ENCODE data around the gene LDLR. TPM values are rescaled to one million over a fixed set of nuclear protein-coding genes. Genes with fewer than 3 reads are reported as not detected.
"Not testable (repeated sequence)": the region's sequence is repeated elsewhere in the genome, so short reads cannot be mapped to it uniquely, and the experiment has no call there.

Gene LDLR
- total RNA-seq, 2 donors from 2014 or later = 53.0 to 66.6 TPM

GRCh38 chr19:11142528-11143171 lies 53.4 kb downstream of the LDLR start:
- H3K36me3 Mint-ChIP-seq = peaks cover 10 to 20% of the 10 kb centered on the region in 2 donors
- peak overlapping the region in 1 of 2 donors; percentile 22 for H3K27ac Mint-ChIP-seq
- DNase-seq (ENCODE audit: low spot score in 2 of 2) = no peak
- H3K9me3 Mint-ChIP-seq = no peaks in the 10 kb centered on the region
- ATAC-seq = peak; percentile 4 to 15

- DNase-seq (ENCODE audit: low spot score in 2 of 2) (no peak), ATAC-seq (no peak)
- Mint-ChIP-seq H3K36me3 (peaks cover 10 to 29% of the 10 kb centered on the region in 2 donors), H3K9me3 (no peaks in the 10 kb centered on the region), H3K27ac (no peak overlapping the region)
Measured at GRCh38 chr19:11145536-11145924, 56.3 kb downstream of the LDLR start.

DNA sequence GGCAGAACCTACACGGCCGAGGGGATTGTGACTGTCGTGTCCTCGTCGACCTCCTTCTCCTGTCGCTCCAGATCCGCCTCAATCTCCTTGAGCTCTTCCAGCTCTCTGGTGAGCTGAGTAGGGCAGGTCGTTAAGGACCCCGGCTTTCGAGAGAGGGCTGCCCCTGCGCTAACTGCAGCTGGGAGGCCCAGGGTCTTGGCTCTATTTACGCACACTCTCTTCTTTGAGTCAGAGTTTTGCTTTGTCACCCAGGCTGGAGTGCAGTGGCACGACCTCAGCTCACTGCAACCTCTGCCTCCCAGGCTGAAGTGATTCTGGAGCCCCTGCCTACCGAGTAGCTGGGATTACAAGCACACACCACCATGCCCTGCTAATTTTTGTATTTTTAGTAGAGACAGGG lies 58.7 kb downstream of the LDLR start:
- H3K27ac Mint-ChIP-seq = no peak overlapping the region
- no peaks in the 10 kb centered on the region for H3K9me3 Mint-ChIP-seq
- DNase-seq (ENCODE audit: low spot score in 2 of 2) (no peak), ATAC-seq (no peak)
- peaks cover 10 to 38% of the 10 kb centered on the region in 2 donors for H3K36me3 Mint-ChIP-seq

- DNase-seq (ENCODE audit: low spot score in 2 of 2) = no peak
- no peak for ATAC-seq
- peaks cover 11 to 44% of the 10 kb centered on the region in 2 donors for H3K36me3 Mint-ChIP-seq
- H3K9me3 Mint-ChIP-seq = no peaks in the 10 kb centered on the region
- H3K27ac Mint-ChIP-seq = peak overlapping the region in 1 of 2 donors; percentile 57
Measured at GRCh38 chr19:11151181-11151580, 61.9 kb downstream of the LDLR start.

GRCh38 chr19:11152318-11153062 lies 63.2 kb downstream of the LDLR start:
- Mint-ChIP-seq H3K36me3 (peaks cover 10 to 35% of the 10 kb centered on the region in 2 donors), H3K27ac (no peak overlapping the region), H3K9me3 (no peaks in the 10 kb centered on the region)
- DNase-seq (ENCODE audit: low spot score in 2 of 2) = no peak
- ATAC-seq = no peak

GRCh38 chr19:11154683-11155047 lies 65.4 kb downstream of the LDLR start:
- no peaks in the 10 kb centered on the region for H3K9me3 Mint-ChIP-seq
- no peak for ATAC-seq
- no peak for DNase-seq (ENCODE audit: low spot score in 2 of 2)
- H3K27ac Mint-ChIP-seq = peak overlapping the region; percentile 22 to 86
- H3K36me3 Mint-ChIP-seq = peaks cover 10 to 25% of the 10 kb centered on the region in 2 donors

GRCh38 chr19:11155373-11156120 lies 66.3 kb downstream of the LDLR start, which contains the start of gene SPC24:
SPC24 (minus strand) TSS chr19:11155782; CDS start chr19:11155776, 6 bp downstream.
- Mint-ChIP-seq H3K36me3 (peaks cover 10 to 25% of the 10 kb centered on the region in 2 donors), H3K9me3 (no peaks in the 10 kb centered on the region), H3K27ac (peak within 1 kb of the TSS; percentile 79 to 86)
- DNase-seq (ENCODE audit: low spot score in 2 of 2) (peak; percentile 93 to 98), ATAC-seq (peak; percentile 98 to 99)

GRCh38 chr19:11159598-11160439 lies 70.6 kb downstream of the LDLR start:
- DNase-seq (ENCODE audit: low spot score in 2 of 2) (no peak), ATAC-seq (no peak)
- peaks cover 2 to 6% of the 10 kb centered on the region in 2 donors for H3K36me3 Mint-ChIP-seq
- H3K27ac Mint-ChIP-seq = no peak overlapping the region
- no peaks in the 10 kb centered on the region for H3K9me3 Mint-ChIP-seq

DNA sequence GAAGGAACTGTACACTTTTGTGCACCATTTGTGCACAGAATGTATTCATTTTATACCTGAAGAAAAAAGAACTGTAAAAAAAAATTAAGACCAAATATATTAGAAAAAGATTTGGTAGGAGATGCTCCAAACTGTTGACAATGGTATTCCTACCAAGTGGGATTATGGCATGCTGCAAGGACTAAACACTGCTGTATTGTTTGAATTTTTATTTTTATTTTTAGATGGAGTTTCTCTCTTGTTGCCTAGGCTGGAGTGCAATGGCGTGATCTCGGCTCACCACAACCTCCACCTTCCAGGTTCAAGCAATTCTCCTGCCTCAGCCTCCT lies 71.1 kb downstream of the LDLR start:
- H3K9me3 Mint-ChIP-seq; H3K36me3 Mint-ChIP-seq; H3K27ac Mint-ChIP-seq; DNase-seq (ENCODE audit: low spot score in 2 of 2); ATAC-seq: not testable (repeated sequence)

GRCh38 chr19:11164296-11164695 lies 75.0 kb downstream of the LDLR start:
- DNase-seq (ENCODE audit: low spot score in 2 of 2) (no peak), ATAC-seq (no peak)
- H3K9me3 Mint-ChIP-seq = no peaks in the 10 kb centered on the region
- H3K27ac Mint-ChIP-seq = no peak overlapping the region
- no peaks in the 10 kb centered on the region for H3K36me3 Mint-ChIP-seq

GRCh38 chr19:11164879-11165406 lies 75.7 kb downstream of the LDLR start:
- DNase-seq (ENCODE audit: low spot score in 2 of 2) (no peak), ATAC-seq (no peak)
- no peaks in the 10 kb centered on the region for H3K9me3 Mint-ChIP-seq
- peak overlapping the region in 1 of 2 donors; percentile 46 for H3K27ac Mint-ChIP-seq
- H3K36me3 Mint-ChIP-seq = no peaks in the 10 kb centered on the region

GRCh38 chr19:11165486-11166030 lies 76.3 kb downstream of the LDLR start:
- Mint-ChIP-seq H3K27ac (no peak overlapping the region), H3K36me3 (no peaks in the 10 kb centered on the region), H3K9me3 (no peaks in the 10 kb centered on the region)
- DNase-seq (ENCODE audit: low spot score in 2 of 2) = no peak
- ATAC-seq = no peak

DNA sequence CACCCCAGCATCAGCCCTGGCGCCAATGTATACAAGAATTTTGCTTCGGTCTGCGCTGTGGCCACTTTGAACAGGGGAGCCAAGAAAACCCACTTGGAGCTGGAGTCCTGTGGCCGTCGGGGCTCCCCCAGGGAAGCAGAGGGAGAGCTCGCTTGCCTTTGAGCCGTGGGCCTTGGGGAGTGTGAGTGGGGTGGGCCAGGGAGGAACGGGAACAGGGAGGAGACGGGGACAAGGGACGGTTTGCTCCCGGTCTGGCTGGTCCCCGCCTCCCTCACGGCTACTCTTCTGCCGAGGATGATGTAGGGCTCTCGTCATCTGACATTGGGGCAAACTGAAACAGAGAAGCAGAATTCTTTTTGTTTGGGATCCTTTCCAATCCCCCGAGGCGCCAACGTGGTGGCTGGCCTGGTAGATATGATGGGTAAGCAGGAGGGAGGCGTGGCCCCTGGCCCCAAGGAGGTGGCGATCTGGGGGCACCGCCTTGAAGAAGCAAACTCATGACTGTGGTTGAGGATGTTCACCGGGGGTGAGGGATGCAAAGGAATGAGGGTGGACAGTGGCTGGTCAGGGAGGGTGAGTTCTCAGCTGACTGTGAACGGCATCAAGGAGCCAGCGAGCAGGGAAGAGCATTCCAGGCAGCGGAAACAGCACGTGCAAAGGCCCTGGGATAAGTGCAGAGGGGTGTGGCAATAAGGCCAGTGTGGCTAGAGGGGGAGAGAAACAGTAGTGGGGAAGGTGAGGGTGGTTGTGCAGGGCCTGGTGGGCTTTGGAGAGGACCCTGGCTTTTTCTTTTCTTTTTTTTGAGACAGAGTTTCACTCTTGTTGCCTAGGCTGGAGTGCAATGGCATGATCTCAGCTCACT lies 77.2 kb downstream of the LDLR start:
- Mint-ChIP-seq H3K9me3 (no peaks in the 10 kb centered on the region), H3K27ac (peak overlapping the region in 1 of 2 donors; percentile 22), H3K36me3 (no peaks in the 10 kb centered on the region)
- ATAC-seq = no peak
- no peak for DNase-seq (ENCODE audit: low spot score in 2 of 2)

- Mint-ChIP-seq H3K36me3 (no peaks in the 10 kb centered on the region), H3K9me3 (no peaks in the 10 kb centered on the region), H3K27ac (no peak overlapping the region)
- ATAC-seq = no peak
- no peak for DNase-seq (ENCODE audit: low spot score in 2 of 2)
Measured at GRCh38 chr19:11168568-11168967, 79.3 kb downstream of the LDLR start.

DNA sequence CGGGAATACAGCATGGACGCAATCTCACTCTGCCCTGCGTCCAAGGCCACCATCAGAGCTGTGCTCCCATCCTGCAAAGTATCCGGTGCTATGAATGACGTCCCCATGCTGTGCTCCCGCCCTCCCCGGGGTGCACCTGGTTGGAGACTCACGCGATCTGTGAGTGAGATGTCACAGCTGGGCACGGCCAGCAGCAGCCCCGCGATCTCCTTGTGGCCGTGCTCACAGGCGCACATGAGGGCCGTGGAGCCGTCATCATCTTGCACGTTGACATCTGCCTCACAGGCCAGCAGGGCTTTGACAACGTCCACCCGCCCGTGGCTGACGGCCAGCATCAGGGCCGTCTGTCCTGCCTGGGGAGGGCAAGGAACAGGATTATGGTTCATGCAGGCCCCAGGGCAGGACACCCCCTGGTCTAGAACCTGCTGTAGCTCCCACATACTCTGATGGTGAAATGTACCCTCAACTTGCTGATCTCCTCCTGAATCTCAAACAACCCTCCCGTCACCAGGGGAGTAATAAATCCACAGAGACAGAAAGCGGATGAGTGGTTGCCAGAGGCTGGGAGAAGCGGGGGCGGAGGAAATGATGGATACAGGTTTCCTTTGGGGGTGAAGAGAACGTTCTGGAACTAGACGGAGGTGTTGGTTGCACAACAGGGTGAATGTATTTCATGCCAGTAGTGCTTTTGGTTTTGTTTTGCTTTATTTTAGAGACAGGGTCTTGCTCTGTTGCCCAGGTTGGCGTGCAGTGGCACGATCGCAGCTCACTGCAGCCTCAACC lies 80.8 kb downstream of the LDLR start:
- no peaks in the 10 kb centered on the region for H3K9me3 Mint-ChIP-seq
- H3K27ac Mint-ChIP-seq = no peak overlapping the region
- no peak for ATAC-seq

More for the DNA sequence above, 80.8 kb downstream of the LDLR start:
- H3K36me3 Mint-ChIP-seq = no peaks in the 10 kb centered on the region
- no peak for DNase-seq (ENCODE audit: low spot score in 2 of 2)
